HEK293T (cell line): ENCODE data around the gene CCND2.

ENCODE experiments used
- CTCF ChIA-PET: fragments of 350-600 bp; formaldehyde crosslinking; extraction: SDS; loops from one replicate; lab custom pipeline; 2021; ENCODE audit warnings: antibody characterized with exemption, inconsistent platforms; lab: Yijun Ruan, JAX
- POLR2A ChIA-PET: fragments of 350-600 bp; formaldehyde crosslinking; extraction: SDS; loops from one replicate; lab custom pipeline; 2020; ENCODE audit warnings: antibody characterized with exemption, inconsistent platforms; lab: Yijun Ruan, JAX
- DNase-seq: peaks from one replicate; pipeline ENCODE4 v3.0.0; 2012; ENCODE audit warnings: mixed read lengths; ENCODE audit errors: extremely low spot score
- ARNT ChIP-seq: fragments of 450-650 bp; IDR thresholded peaks from 2 replicates; pipeline ENCODE4 v1.6.1; 2017; ENCODE audit warnings: mild to moderate bottlenecking
- BHLHE40 ChIP-seq: fragments of 450-650 bp; IDR thresholded peaks from 2 replicates; pipeline ENCODE4 v1.6.1; 2016; ENCODE audit warnings: mild to moderate bottlenecking, moderate library complexity, borderline replicate concordance
- CTBP1 ChIP-seq: fragments of 450-650 bp; IDR thresholded peaks from 2 replicates; pipeline ENCODE4 v1.6.1; 2016; ENCODE audit warnings: borderline replicate concordance
- ELF4 ChIP-seq: fragments of 450-650 bp; IDR thresholded peaks from 2 replicates; pipeline ENCODE4 v1.6.1; 2017; ENCODE audit warnings: antibody characterized with exemption
- FOXA1 ChIP-seq: fragments of 450-650 bp; IDR thresholded peaks from 2 replicates; pipeline ENCODE4 v1.6.1; 2016; ENCODE audit warnings: mild to moderate bottlenecking
- FOXK2 ChIP-seq: fragments of 450-650 bp; IDR thresholded peaks from 2 replicates; pipeline ENCODE4 v1.6.1; 2016; ENCODE audit warnings: mild to moderate bottlenecking
- FOXM1 ChIP-seq: fragments of 450-650 bp; IDR thresholded peaks from 2 replicates; pipeline ENCODE4 v1.6.1; 2017; ENCODE audit warnings: mild to moderate bottlenecking, borderline replicate concordance
- HDGF ChIP-seq: fragments of 450-650 bp; IDR thresholded peaks from 2 replicates; pipeline ENCODE4 v1.6.1; 2017; ENCODE audit warnings: antibody characterized with exemption, borderline replicate concordance
- L3MBTL2 ChIP-seq: fragments of 450-650 bp; conservative IDR thresholded peaks from 2 replicates; pipeline ENCODE4 v1.6.1; 2016; ENCODE audit warnings: mild to moderate bottlenecking
- LEF1 ChIP-seq: fragments of 450-650 bp; IDR thresholded peaks from 2 replicates; pipeline ENCODE4 v1.6.1; 2017; ENCODE audit warnings: mild to moderate bottlenecking, borderline replicate concordance
- NFRKB ChIP-seq: fragments of 450-650 bp; IDR thresholded peaks from 2 replicates; pipeline ENCODE4 v1.6.1; 2016; ENCODE audit warnings: mild to moderate bottlenecking, moderate library complexity
- SP1 ChIP-seq: fragments of 450-650 bp; IDR thresholded peaks from 2 replicates; pipeline ENCODE4 v1.6.1; 2017
- SUZ12 ChIP-seq: fragments of 450-650 bp; IDR thresholded peaks from 2 replicates; pipeline ENCODE4 v1.6.1; 2016; ENCODE audit warnings: mild to moderate bottlenecking
- TARDBP ChIP-seq: fragments of 450-650 bp; IDR thresholded peaks from 2 replicates; pipeline ENCODE4 v1.6.1; 2016
- ZNF384 ChIP-seq: fragments of 450-650 bp; IDR thresholded peaks from 2 replicates; pipeline ENCODE4 v1.6.1; 2016
- TF ChIP-seq, protein P1 (sequence below): fragments of 450-650 bp; IDR thresholded peaks from 2 replicates; pipeline ENCODE4 v1.6.1; 2016

The CCND2 gene

GRCh38 chr12:4273652-4274395, at the start of gene CCND2:
CCND2 (plus strand) TSS chr12:4273762; CDS start chr12:4274041, 279 bp downstream.
- ChIA-PET POLR2A (interaction anchor here (0.6 to 1.9 kb wide), 20 partner anchors 14 to 437 kb away, joined by 3 to 9 read pairs (median 3); no protein-coding TSS in a partner anchor), CTCF (no interaction called here)
- TF ChIP-seq, protein P1, sequence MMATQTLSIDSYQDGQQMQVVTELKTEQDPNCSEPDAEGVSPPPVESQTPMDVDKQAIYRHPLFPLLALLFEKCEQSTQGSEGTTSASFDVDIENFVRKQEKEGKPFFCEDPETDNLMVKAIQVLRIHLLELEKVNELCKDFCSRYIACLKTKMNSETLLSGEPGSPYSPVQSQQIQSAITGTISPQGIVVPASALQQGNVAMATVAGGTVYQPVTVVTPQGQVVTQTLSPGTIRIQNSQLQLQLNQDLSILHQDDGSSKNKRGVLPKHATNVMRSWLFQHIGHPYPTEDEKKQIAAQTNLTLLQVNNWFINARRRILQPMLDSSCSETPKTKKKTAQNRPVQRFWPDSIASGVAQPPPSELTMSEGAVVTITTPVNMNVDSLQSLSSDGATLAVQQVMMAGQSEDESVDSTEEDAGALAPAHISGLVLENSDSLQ = 0 out of 2 replicates have a peak, but pooled peaks have one; percentile 28
- no peak for TF ChIP-seq SUZ12
- TF ChIP-seq FOXA1 = no peak
- peak; percentile 81 for DNase-seq

- ChIA-PET CTCF (no interaction called here), POLR2A (no interaction called here)
These were observed 49.2 kb upstream of the CCND2 start for GRCh38 chr12:4224206-4224889.

GRCh38 chr12:4225571-4225970, 48.0 kb upstream of the CCND2 start:
- no peak for TF ChIP-seq FOXK2
- no peak for TF ChIP-seq LEF1
- no peak for TF ChIP-seq FOXM1
- TF ChIP-seq BHLHE40 = no peak
- no peak for TF ChIP-seq ZNF384
- TF ChIP-seq FOXA1 = no peak
- TF ChIP-seq, protein P1 = no peak
- no peak for TF ChIP-seq ARNT
- DNase-seq = no peak
- ChIA-PET POLR2A (no interaction called here), CTCF (no interaction called here)

More at GRCh38 chr12:4224206-4224889, 49.2 kb upstream of the CCND2 start:
- DNase-seq = no peak
- TF ChIP-seq ZNF384 (no peak), CTBP1 (no peak)

- CTCF ChIA-PET = no interaction called here
- no peak for DNase-seq
- POLR2A ChIA-PET = no interaction called here
- TF ChIP-seq ARNT (no peak), SUZ12 (no peak), CTBP1 (no peak), FOXK2 (no peak), FOXM1 (no peak), L3MBTL2 (no peak), ELF4 (no peak), BHLHE40 (no peak), HDGF (no peak), ZNF384 (no peak), TARDBP (no peak), LEF1 (no peak), FOXA1 (no peak), SP1 (no peak), NFRKB (no peak)
- TF ChIP-seq, protein P1 = no peak
These were observed 46.5 kb upstream of the CCND2 start for GRCh38 chr12:4227046-4227445.

GRCh38 chr12:4228122-4228580, 45.4 kb upstream of the CCND2 start:
- POLR2A ChIA-PET = no interaction called here
- TF ChIP-seq ARNT = no peak
- TF ChIP-seq LEF1 = no peak
- no peak for TF ChIP-seq SP1
- no peak for TF ChIP-seq FOXK2
- TF ChIP-seq, protein P1 = no peak
- DNase-seq = no peak
- CTCF ChIA-PET = no interaction called here

DNA sequence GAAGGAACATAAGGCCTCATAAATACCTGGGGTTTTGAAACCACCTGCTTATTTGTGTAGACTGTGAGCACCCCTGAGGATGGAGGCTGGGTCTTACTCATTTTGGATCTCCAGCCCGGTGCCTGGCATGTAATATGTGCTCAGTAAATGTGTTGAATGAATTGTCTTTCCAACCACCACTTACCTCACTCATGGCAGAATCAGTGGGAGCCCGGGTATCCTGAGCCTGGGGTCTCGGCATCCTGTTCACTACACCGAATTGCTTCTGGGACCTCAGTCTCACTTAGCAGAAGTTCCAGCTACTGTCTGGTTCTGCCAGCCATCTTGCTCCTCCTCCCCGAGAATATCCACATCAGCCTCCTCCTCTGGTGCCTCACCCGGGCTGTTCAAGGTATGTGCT, 43.0 kb upstream of the CCND2 start:
- ChIA-PET CTCF (no interaction called here), POLR2A (no interaction called here)

More for the DNA sequence above, 43.0 kb upstream of the CCND2 start:
- no peak for DNase-seq
- TF ChIP-seq HDGF = no peak
- TF ChIP-seq LEF1 = no peak
- TF ChIP-seq ARNT = no peak
- no peak for TF ChIP-seq BHLHE40
- no peak for TF ChIP-seq TARDBP
- TF ChIP-seq ZNF384 = no peak
- TF ChIP-seq NFRKB = no peak
- no peak for TF ChIP-seq CTBP1
- TF ChIP-seq FOXK2 = no peak
- TF ChIP-seq L3MBTL2 = no peak
- TF ChIP-seq, protein P1 = no peak
- no peak for TF ChIP-seq FOXM1
- no peak for TF ChIP-seq FOXA1
- no peak for TF ChIP-seq SP1
- TF ChIP-seq ELF4 = no peak
- TF ChIP-seq SUZ12 = no peak
